ENCODE results near the gene LRP6.

DNA sequence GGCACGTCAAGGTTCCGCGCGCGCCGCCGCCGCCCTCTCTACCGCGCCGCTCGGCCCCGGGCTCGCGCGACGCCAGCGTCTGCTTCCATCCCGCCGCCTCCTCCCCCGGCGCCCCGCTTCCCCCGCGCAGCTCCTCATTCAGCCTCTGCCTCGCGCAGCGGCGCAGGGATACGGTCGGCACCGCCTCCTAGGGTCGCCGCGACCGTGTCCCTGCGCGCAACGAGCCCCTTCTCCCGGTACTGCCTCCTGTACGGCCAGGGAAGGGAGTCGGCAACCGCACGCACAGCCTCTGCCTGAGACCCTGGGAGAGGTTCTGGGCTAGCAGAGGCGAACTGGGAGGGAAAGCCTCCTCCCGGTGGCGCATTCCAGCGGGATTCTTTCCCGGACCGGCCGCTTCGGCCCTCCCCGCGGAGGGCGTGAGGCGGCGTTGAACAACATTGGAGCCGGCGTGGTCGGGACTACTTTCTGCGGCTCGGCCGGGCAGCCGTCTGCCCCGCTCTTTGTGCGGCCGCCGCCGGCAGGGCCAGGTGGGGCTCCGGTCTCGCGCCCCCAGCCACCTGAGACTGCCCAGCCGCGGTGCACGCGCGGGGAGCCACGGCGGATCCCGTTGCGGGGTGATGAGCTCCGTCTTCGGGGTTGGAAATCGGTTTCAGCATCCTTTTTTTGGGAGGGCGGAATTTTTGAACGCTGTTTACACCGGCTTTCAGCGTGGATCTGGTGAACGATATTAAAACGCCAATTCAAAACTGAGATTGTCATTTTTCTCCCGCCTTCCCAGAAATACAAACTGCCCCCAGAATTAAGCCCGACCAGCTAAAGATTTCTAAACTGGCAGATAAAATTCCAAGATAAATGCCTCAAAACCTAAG is at the start of gene LRP6:
- TF ChIP-seq, protein P1, sequence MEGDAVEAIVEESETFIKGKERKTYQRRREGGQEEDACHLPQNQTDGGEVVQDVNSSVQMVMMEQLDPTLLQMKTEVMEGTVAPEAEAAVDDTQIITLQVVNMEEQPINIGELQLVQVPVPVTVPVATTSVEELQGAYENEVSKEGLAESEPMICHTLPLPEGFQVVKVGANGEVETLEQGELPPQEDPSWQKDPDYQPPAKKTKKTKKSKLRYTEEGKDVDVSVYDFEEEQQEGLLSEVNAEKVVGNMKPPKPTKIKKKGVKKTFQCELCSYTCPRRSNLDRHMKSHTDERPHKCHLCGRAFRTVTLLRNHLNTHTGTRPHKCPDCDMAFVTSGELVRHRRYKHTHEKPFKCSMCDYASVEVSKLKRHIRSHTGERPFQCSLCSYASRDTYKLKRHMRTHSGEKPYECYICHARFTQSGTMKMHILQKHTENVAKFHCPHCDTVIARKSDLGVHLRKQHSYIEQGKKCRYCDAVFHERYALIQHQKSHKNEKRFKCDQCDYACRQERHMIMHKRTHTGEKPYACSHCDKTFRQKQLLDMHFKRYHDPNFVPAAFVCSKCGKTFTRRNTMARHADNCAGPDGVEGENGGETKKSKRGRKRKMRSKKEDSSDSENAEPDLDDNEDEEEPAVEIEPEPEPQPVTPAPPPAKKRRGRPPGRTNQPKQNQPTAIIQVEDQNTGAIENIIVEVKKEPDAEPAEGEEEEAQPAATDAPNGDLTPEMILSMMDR (IDR thresholded peaks at IDR 0.05; ENCODE audit: low read depth, low read length, missing input control), result no peak
- TF ChIP-seq TAF1 (conservative IDR thresholded peaks at IDR 0.05) (peak; percentile 99), YY1 (IDR thresholded peaks at IDR 0.05) (peak; percentile 86), SP1 (IDR thresholded peaks at IDR 0.05) (peak; percentile 74), GABPA (IDR thresholded peaks at IDR 0.05 in 1 of 2, conservative IDR thresholded peaks at IDR 0.05 in 1 of 2) (no peak), RAD21 (IDR thresholded peaks at IDR 0.05) (peak; percentile 14 to 53), JUND (IDR thresholded peaks at IDR 0.05) (peak in 1 of 2 donors; percentile 21)
- TF ChIP-seq, protein P2, sequence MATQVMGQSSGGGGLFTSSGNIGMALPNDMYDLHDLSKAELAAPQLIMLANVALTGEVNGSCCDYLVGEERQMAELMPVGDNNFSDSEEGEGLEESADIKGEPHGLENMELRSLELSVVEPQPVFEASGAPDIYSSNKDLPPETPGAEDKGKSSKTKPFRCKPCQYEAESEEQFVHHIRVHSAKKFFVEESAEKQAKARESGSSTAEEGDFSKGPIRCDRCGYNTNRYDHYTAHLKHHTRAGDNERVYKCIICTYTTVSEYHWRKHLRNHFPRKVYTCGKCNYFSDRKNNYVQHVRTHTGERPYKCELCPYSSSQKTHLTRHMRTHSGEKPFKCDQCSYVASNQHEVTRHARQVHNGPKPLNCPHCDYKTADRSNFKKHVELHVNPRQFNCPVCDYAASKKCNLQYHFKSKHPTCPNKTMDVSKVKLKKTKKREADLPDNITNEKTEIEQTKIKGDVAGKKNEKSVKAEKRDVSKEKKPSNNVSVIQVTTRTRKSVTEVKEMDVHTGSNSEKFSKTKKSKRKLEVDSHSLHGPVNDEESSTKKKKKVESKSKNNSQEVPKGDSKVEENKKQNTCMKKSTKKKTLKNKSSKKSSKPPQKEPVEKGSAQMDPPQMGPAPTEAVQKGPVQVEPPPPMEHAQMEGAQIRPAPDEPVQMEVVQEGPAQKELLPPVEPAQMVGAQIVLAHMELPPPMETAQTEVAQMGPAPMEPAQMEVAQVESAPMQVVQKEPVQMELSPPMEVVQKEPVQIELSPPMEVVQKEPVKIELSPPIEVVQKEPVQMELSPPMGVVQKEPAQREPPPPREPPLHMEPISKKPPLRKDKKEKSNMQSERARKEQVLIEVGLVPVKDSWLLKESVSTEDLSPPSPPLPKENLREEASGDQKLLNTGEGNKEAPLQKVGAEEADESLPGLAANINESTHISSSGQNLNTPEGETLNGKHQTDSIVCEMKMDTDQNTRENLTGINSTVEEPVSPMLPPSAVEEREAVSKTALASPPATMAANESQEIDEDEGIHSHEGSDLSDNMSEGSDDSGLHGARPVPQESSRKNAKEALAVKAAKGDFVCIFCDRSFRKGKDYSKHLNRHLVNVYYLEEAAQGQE (IDR thresholded peaks at IDR 0.05), result peak; percentile 93
- TF ChIP-seq, protein P3, sequence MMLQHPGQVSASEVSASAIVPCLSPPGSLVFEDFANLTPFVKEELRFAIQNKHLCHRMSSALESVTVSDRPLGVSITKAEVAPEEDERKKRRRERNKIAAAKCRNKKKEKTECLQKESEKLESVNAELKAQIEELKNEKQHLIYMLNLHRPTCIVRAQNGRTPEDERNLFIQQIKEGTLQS (IDR thresholded peaks at IDR 0.05), result peak; percentile 31
- TF ChIP-seq, protein P4, sequence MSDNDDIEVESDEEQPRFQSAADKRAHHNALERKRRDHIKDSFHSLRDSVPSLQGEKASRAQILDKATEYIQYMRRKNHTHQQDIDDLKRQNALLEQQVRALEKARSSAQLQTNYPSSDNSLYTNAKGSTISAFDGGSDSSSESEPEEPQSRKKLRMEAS (IDR thresholded peaks at IDR 0.05), result peak; percentile 37
- TF ChIP-seq, protein P5, sequence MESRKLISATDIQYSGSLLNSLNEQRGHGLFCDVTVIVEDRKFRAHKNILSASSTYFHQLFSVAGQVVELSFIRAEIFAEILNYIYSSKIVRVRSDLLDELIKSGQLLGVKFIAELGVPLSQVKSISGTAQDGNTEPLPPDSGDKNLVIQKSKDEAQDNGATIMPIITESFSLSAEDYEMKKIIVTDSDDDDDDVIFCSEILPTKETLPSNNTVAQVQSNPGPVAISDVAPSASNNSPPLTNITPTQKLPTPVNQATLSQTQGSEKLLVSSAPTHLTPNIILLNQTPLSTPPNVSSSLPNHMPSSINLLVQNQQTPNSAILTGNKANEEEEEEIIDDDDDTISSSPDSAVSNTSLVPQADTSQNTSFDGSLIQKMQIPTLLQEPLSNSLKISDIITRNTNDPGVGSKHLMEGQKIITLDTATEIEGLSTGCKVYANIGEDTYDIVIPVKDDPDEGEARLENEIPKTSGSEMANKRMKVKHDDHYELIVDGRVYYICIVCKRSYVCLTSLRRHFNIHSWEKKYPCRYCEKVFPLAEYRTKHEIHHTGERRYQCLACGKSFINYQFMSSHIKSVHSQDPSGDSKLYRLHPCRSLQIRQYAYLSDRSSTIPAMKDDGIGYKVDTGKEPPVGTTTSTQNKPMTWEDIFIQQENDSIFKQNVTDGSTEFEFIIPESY (IDR thresholded peaks at IDR 0.05), result peak; percentile 5
